Spleen (tissue), 7 donors: ENCODE data around the gene UBL4A.

Experiments used
- CTCF ChIP-seq, 11 experiments: fragments of 200-600 bp in 7 of 11; fragments of 450-650 bp in 4 of 11; sonication (generic) in 4 of 11; IDR thresholded peaks in 8 of 11; conservative IDR thresholded peaks in 3 of 11; 1 replicate in 7 of 11; 2 replicates in 4 of 11; pipeline versions ENCODE4 v1.4.0 to v1.8.0; 2016 to 2021; ENCODE audit warnings: antibody characterized with exemption in 11 of 11, inconsistent platforms in 4 of 11, mild to moderate bottlenecking in 1 of 11
- POLR2A ChIP-seq, 3 donors: fragments of 450-650 bp; IDR thresholded peaks; one replicate each; pipeline ENCODE4 v1.5.1; 2017; ENCODE audit warnings: antibody characterized with exemption in 3 of 3, mild to moderate bottlenecking in 1 of 3
- donor health status: DM: no; HTN: no; CAD: no; lungs with moderate emphysema.
- donor health status: DM: no; HTN: no; CAD: no.
- donor health status: DM: no; HTN: no; CAD: no.

DNA sequence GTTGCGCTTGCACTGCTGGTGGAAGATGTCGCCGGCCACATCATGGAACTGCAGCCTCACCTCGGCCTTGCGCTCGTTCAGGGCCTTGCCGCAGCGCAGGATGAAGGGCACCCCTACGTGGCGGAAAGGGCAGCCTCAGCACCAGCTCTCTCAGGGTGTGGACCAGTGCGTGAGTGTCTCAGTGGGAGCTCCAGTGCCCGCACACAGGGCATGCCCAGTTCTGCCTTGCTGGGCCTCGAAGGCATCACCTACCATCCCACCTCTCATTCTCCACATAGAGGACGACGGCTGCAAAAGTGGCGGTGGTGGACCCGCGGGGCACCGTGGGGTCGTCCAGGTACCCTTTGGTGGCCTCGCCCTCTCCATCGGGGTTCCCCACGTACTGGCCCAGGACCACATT is 46.3 kb upstream of the UBL4A start:
- TF ChIP-seq CTCF (IDR thresholded peaks at IDR 0.05 in 8 of 11, conservative IDR thresholded peaks at IDR 0.05 in 3 of 11), result no peak
- TF ChIP-seq POLR2A (IDR thresholded peaks at IDR 0.05), result no peak
